GM19395 (cell line): ENCODE data around the gene TFDP1.
"Not testable (repeated sequence)": the region's sequence is repeated elsewhere in the genome, so short reads cannot be mapped to it uniquely, and the experiment has no call there.

Experiments used
- ATAC-seq: cut with Tn5 transposase; IDR thresholded peaks from one replicate; pipeline ENCODE4 v1.9.1; 2021; ENCODE audit warnings: mild to moderate bottlenecking, moderate library complexity; ENCODE audit not compliant: unreplicated experiment

Gene TFDP1

DNA sequence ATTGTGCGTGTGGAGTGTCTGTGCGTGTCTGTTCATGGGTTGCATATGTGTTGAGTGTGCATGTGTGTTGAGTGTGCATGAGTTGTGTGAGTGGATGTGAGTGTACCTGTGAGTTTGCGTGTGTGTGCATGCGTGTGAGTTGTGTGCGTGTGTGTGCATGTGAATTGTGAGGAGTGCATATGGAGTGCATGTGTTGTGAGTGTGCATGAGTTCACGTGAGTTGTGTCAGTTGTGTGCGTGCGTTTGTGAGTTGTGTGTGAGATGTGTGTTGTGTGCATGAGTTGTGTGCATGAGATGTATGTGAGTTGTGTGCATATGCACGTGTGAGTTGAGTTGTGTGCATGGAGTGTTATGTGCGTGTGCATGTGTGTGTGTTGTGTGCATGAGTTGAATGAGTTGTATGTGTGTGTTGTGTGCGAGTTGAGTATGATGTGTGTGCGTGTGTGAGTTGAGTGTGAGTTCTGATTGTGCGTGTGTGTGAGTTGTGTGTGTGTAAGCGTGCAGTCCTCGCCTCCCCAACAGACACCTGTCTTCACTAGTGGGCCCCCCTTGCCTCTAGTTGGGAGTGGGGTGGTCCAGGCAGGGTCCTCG, 29.3 kb downstream of the TFDP1 start:
- ATAC-seq = no peak

DNA sequence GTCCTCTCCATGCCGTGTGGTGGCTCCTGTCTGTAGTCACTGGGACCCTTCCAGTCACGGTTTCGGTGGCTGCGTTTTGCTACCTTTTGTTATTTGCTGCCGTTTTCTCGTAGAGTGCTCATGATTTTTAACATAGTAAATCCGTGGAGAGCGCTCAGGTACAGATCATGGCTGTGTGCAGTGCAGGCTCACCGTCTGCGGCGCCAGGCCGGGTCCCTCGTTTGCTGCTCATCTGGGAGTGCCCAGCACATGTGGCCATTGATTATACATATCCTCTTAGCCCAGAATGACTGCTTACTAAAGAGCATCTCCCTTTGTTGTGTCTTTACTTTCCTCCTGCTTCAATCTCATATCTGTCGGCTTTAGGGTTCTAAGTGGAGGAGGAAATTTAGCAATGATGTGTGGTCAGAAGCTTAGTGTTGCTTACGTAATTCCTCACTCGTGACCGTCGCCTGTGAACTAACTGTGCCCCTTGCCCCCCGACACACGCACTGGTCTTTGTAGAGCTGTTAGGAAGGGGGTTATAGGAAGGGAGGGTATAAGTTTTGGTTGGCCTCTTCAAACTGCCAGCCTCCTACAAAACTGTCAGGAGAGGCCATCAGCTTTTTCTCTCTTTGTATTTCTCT, 31.8 kb downstream of the TFDP1 start:
- no peak for ATAC-seq

DNA sequence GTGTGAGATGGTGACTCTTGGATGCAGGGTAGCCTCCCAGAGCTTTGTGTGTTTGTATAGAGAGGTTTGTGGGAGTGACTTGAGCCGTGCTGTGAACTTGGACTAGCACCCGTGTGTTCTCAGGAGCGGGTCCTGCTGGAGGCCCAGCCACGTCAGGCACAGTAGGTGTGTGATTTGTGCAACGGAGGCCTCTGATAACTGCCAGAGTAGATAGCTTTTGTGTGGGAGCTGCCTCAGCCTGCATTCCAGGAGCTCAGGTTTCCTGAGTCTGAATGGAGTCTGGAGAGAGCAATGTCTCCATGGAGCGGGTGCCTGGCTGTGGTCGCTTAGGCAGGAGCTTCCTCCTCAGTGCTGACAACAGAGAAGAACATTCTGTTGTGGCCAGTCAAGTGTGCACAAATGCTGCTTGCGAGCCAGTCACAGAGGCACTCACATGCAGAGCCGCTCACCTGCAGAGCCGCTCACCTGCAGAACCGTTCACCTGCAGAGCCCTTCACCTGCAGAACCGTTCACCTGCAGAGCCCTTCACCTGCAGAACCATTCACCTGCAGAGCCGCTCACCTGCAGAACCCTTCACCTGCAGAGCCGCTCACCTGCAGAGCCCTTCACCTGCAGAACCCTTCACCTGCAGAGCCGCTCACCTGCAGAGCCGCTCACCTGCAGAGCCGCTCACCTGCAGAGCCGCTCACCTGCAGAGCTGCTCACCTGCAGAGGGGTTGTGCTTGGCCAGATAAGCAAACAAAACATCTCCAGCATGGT, 32.6 kb downstream of the TFDP1 start:
- ATAC-seq = no peak

DNA sequence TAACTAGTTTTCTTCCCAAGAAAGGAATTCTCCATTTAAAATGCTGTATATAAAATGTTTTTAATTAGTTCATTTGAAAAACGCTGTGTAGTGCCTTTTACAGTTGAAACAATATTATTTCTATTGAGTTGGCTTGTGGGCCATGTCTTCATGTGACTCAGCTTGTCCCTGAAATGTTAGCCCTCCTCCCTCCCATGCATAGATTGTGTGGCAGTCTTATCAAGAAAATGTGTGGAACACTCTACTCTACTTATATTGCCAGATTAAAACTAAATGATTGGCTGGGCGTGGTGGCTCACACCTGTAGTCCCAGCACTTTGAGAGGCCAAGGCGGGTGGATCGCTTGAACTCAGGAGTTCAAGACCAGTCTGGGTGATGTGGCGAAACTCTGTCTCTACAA, 33.4 kb downstream of the TFDP1 start:
- no peak for ATAC-seq

DNA sequence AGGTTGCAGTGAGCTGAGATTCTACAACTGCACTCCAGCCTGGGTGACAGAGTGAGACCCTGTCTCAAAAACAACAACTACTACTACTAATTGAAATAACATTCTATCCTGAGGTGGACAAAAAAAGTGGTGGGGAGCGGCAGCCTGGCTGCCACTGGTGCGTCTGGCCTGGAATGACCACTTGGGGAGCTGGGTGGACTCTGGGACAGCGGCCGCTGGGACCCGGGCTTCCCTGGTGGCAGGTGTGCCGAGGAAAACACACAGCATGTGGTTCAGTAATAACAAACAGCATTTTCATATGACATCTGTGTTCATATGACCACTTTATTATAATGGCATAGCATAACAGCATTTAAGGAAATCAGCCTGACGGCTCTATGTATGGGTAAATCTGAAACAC, 33.9 kb downstream of the TFDP1 start:
- no peak for ATAC-seq

DNA sequence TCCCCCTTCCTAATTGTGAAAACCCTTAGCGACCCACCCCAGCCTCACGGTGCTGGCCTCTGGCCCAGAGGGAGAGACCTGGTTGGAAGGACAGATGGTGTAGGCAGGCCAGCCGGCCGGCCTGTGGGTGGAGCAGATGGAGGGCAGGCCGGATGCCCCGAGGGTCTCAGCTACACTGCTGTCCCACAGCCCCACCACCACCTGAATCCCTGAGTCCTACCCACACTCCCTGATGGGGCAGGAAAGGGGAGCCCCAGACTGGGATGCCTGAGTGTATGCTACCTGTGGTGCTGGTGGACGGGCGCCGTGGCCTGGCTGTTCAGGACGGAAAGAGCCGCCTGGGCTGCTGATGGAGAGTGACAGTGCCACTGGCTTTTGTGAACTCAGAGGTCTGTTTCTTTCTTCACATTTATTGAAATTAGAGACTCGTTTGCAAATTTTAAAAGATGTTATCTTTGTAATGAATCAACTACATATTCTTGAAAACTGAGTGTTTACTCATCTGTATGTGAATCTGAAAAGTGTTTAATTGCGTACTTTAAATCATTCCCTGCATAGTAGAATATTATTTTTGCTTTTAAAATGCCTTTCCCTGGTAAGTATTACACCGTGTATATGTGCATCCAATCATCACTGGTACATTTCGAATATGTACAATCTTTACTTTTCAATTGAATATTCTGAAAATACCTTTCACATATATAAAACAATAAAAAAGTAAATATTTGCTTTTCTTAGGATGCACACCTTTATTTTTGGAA, 35.7 kb downstream of the TFDP1 start:
- no peak for ATAC-seq

DNA sequence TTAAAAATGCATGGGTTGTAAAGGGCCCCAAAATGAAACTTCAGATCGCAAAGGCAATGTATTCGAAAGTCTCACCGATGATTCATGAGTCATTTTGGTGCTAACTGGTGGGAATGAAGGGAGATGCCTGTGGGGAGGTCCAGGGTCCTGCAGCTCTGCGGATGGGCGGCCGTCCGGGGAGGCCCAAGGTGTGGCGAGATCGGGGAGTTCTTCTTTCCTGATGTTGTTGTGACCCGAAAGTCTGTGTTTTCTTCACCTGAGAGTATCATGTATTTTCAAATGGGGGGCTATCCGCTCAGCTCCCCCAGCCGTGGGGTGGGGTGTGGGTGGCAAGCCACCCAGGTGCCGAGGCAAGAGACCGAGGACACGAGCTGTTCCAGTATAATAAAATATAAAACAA, 36.5 kb downstream of the TFDP1 start:
- no peak for ATAC-seq

DNA sequence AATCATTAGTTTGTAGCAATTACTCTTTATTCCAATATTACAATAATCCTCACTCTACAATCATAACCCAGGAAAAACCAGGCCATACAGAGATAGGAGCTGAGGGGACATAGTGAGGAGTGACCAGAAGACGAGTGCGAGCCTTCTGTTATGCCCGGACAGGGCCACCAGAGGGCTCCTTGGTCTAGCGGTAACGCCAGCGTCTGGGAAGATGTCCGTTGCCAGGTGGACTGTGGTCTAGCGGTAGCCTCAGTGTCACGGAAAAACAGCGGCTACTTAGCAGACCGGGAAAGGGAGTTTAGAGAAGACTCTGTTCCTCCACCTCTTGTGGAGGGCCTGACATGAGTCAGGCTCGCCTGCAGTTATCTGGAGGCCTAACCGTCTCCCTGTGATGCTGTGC, 36.9 kb downstream of the TFDP1 start:
- ATAC-seq = not testable (repeated sequence)

DNA sequence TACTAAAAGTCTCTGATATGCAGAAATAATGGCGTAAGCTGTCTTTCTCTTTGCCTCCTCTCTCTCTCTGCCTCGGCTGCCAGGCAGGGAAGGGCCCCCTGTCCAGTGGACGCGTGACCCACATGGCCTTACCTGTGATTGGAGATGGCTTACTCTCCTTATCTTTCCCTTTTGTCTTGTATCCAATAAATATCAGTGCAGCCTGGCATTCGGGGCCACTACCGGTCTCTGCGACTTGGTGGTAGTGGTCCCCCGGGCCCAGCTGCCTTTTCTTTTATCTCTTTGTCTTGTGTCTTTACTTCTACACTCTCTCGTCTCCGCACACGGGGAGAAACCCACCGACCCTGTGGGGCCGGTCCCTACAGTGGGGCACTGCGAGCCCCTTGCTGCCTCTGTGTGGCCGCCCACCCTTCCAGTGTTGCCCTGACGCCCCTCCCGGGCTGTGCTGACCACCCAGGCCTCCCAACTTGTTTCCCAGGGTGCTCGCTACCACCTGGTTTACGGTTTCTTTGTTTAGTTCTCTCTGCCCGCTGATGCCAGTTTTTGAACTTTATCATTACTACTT, 37.5 kb downstream of the TFDP1 start:
- not testable (repeated sequence) for ATAC-seq

DNA sequence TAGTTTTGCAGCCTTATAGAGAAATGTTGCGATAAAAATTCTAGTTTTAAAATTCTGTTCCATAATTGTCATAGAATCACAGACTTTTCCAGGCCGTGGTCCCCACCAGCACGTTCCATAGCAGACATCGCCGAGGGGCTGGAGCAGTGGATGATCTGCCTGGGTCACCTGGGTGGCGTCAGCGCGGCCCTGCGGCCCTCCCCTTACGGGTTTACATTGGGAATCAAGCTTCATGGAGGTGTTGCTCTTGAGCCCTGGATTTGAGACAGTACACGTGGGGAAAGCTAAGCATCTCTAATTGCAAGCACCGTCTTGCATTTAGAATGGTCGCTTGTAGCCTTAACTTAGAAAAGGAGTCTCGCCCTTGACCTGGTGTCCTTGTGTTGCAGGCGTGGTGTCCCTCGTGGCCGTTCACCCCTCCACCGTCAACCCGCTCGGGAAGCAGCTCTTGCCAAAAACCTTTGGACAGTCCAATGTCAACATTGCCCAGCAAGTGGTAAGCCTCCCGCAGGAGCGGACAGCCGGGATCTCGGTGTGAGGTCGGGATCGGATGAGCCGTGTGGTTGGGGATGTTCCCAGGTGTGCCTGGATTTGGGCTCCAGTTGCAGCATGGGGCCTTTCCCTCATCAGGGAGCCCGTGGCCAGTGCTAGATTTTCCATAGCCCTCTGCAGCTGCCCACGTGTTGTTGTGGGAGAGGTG, 38.4 kb downstream of the TFDP1 start:
- ATAC-seq = no peak

DNA sequence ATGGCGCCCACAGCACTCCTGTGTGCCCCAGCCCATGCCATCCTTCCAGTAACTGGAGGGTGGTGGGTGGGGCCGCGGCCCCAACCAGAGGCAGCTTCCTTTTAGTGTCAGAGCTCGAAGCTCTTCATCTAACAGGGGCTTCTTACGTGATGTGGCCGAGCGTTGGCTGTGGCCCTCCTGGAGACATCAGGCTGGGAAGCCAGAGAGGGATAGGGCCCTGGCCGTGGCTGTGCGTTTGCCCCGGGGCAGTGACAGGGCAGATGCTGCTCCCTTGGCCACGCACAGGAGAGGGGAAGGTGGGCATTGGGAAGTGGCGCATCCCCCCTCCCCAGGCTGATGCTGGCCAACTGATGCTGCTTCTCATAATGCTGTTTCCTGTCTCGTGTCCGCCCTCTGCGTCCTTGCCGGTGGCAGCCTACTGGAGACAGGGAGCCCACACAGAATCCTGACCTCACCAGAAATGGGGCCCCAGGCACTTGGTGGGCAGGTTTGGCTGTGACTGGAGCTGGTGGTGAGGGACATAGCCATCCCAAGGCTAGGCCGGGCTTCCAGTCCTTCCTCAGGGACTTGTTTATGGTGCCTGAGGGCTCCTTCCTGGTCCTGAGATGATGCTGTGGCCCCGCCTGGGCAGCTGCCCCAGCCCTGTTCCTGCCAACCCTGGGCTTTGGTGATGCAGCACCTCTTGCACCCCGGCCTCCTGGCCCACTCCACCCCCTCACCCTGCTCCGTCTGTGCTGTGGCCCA, 39.1 kb downstream of the TFDP1 start:
- no peak for ATAC-seq

DNA sequence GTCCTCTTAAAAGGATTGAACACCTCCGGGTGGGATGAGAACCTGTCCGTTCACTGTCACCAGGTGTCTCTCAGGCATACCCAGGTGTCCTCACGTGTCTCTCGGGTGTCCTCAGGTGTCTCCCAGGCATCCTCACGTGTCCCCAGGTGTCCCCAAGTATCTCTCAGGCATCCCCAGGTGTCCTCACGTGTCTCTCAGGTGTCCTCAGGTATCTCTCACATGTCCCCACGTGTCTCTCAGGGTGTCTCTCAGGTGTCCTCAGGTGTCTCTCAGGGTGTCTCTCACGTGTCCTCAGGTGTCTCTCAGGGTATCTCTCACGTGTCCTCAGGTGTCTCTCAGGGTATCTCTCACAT, 39.7 kb downstream of the TFDP1 start:
- ATAC-seq = no peak

DNA sequence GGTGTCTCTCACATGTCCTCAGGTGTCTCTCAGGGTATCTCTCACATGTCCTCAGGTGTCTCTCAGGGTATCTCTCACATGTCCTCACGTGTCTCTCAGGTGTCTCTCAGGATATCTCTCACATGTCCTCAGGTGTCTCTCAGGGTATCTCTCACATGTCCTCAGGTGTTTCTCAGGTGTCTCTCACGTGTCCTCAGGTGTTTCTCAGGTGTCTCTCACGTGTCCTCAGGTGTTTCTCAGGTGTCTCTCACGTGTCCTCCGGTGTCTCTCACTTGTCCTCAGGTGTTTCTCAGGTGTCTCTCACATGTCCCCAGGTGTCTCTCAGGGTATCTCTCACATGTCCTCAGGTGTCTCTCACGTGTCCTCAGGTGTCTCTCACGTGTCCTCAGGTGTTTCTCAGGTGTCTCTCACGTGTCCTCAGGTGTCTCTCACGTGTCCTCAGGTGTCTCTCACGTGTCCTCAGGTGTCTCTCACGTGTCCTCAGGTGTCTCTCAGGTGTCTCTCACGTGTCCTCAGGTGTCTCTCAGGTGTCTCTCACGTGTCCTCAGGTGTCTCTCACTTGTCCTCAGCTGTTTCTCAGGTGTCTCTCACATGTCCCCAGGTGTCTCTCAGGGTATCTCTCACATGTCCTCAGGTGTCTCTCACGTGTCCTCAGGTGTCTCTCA, 40.2 kb downstream of the TFDP1 start:
- ATAC-seq = not testable (repeated sequence)

DNA sequence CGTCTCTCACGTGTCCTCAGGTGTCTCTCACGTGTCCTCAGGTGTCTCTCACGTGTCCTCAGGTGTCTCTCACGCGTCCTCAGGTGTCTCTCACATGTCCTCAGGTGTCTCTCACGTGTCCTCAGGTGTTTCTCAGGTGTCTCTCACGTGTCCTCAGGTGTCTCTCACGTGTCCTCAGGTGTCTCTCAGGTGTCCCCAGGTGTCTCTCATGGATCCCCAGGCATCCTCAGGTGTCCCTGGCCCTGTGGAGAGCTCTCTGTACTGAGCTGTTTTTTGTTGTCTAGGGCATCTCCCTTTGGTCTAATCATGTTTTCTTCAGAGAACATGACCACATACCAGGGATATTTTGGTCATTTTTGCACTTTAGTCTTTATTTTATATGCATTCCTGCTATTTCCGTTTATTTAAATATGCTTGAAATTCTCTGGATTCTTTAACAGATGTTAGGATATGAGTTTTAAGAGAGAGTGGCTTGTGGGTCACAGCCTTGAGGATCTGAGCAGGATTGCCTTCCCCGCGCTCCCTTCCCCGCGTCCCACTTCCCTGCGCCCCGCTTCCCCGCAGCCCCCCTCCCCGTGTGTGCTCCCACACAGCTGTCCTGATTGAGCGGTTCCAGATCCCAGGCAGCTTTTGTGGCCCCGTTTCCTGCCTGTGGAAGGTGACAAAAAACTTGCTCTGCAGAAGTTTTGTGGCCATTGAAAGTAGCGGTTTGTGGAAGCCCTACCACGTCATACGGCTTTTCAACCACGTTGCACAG, 41.6 kb downstream of the TFDP1 start:
- ATAC-seq = no peak

DNA sequence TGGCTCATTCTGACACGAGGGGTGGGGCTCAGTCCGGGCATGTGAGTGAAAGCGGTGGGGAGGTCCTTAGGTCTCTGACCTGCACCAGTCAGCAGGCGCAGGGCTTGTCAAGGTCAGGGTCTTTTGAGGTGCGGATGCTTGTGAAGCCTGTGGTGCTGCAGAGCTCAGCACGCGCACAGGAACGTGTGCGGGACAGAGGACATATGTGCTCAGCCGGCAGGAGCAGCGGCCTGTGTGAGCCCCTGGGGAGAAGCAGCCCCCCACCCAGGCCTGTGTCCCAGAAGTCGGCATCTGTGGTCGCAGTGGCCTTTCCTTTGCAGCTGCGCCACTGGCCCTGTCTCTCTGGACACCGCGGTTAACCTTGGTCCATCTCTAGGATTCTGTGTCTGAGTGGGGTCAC, 42.6 kb downstream of the TFDP1 start:
- ATAC-seq = no peak

DNA sequence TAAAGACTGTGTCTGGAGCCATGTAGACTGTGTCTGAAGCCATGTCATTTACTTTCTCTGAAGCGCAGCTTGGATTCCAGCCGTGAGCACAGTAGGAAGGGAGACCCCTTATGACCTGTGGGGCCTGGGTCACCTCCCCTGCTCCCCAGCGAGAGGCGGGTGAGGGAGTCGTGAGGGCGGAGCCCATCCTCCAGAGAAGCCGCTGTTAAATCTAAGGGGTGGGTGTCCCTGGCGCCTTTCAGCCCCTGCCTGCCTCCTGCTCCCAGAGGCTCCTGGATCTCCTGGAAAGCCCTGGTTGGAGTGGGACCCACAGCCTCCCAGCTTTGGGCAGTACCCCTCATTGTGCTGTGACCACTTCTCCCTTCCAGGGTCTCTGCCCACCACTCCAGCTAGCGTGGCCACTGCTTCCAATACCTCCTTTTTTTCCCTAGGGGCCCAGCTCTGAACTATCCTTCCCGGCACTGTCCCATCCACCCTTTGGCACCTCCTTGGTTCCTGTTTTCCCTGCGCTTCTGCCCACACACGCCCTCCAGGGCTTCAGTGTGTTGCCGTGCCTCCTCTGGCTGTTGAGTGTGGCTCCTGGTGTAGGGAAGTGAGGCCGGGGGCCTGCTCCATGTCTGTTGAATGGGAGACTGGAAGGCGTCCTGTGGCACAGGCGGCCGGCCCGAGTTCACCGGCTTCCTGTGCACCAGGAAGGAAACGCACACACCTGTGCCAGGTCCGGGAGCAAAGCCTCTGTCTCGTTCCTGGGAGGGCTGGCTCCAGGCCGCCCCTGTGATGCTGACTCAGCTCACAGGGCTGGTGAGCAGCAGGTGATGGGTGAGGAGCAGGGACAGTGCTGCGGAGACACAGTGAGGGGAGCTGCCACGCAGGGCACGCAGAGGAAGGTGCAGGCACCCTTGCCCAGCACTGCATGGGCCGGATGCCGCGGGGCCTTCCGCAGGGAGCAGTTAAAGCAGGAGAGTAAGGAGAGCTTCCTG, 44.0 kb downstream of the TFDP1 start:
- no peak for ATAC-seq

DNA sequence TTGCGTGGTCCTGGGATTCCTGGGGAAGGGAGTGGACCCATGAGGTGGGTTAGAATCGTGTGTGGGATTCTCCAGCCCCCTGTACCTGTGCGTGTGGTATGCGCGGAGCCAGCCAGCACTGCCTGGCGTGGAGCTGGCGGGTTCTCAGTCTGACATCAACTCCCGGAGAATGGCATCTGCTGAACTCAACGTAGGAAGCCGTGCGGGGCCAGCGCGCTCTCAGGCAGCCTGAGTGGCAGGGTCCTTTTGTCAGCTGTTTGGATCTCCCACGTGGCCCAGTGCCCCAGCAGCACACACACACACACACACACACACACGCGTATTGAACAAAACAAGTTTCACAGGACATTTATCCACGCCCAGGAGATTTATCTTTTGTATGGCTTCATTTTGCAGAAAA, 45.3 kb downstream of the TFDP1 start:
- ATAC-seq = no peak

DNA sequence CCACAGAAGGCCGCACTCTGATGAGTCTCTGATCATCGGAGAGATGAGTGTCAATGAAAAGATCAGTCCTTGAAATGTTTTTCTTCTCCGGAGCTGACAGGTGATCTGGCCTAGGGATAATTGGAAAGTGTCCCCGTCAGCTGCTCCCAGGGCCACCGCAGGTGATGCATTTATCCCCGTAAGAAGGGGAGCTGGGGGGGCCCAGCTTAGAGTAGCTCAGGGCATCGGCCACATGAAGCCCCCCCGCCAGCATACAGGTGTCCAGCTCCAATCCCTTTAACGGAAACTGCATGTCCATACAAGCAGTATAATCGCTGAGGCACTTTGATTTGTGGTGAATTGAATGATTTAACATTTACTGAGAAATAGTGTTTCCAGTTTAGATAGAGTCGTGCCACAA, 45.7 kb downstream of the TFDP1 start:
- ATAC-seq = no peak
